CMK (cell line): ENCODE measurements around the gene OR4D5.

ENCODE experiments used
- DNase-seq: peaks from one replicate; pipeline ENCODE4 v3.0.0-alpha.2; 2010; ENCODE audit warnings: low read depth

The OR4D5 gene

GRCh38 chr11:123939317-123939716 lies at the start of gene OR4D5:
OR4D5 (plus strand) TSS chr11:123939617; CDS start chr11:123939617, 0 bp downstream.
- DNase-seq = no peak

GRCh38 chr11:123892031-123892430 lies 47.4 kb upstream of the OR4D5 start:
- DNase-seq = no peak

- DNase-seq = no peak
Measured at GRCh38 chr11:123899792-123900191, 39.6 kb upstream of the OR4D5 start.

GRCh38 chr11:123901867-123902266 lies 37.5 kb upstream of the OR4D5 start, which contains the start of gene OR8D4:
OR8D4 (plus strand) TSS chr11:123902167; CDS start chr11:123906432, 4,265 bp downstream.
- DNase-seq = no peak

GRCh38 chr11:123903932-123904331 lies 35.5 kb upstream of the OR4D5 start:
- no peak for DNase-seq

GRCh38 chr11:123904932-123905331 lies 34.5 kb upstream of the OR4D5 start:
- no peak for DNase-seq

- no peak for DNase-seq
Measured at GRCh38 chr11:123905826-123906225, 33.6 kb upstream of the OR4D5 start.

- no peak for DNase-seq
Measured at GRCh38 chr11:123920943-123921342, 18.5 kb upstream of the OR4D5 start.

- DNase-seq = no peak
Measured at GRCh38 chr11:123924027-123924426, 15.4 kb upstream of the OR4D5 start.

- no peak for DNase-seq
Measured at GRCh38 chr11:123942413-123942812, 3.0 kb downstream of the OR4D5 start.

- DNase-seq = no peak
Measured at GRCh38 chr11:123943738-123944137, 4.3 kb downstream of the OR4D5 start, which contains the start of gene OR6T1. OR6T1 (minus strand) TSS chr11:123943838; CDS start chr11:123943838, 0 bp downstream.

GRCh38 chr11:123945132-123945531 lies 5.7 kb downstream of the OR4D5 start:
- DNase-seq = no peak

GRCh38 chr11:123956752-123957151 lies 17.3 kb downstream of the OR4D5 start:
- no peak for DNase-seq

- DNase-seq = no peak
Measured at GRCh38 chr11:123973816-123974215, 34.4 kb downstream of the OR4D5 start.

GRCh38 chr11:123976770-123977560 lies 37.5 kb downstream of the OR4D5 start:
- DNase-seq = no peak

- no peak for DNase-seq
Measured at GRCh38 chr11:123977731-123978347, 38.4 kb downstream of the OR4D5 start, which contains the start of gene OR10S1. OR10S1 (minus strand) TSS chr11:123977781; CDS start chr11:123977664, 117 bp downstream.

GRCh38 chr11:123979311-123979710 lies 39.9 kb downstream of the OR4D5 start:
- no peak for DNase-seq
